Glomerular visceral epithelial cell (primary cell): ENCODE results near the gene MAPK14.

Source experiments
- DNase-seq: peaks from one replicate; pipeline ENCODE4 v3.0.0-alpha.2; 2016; ENCODE audit errors: extremely low spot score

MAPK14 gene

GRCh38 chr6:36035225-36035624 is 7.6 kb downstream of the MAPK14 start:
- no peak for DNase-seq

GRCh38 chr6:36038120-36038876 is 10.7 kb downstream of the MAPK14 start:
- no peak for DNase-seq

- DNase-seq, result no peak
These were observed 11.5 kb downstream of the MAPK14 start for GRCh38 chr6:36039112-36039511.

- DNase-seq, result no peak
These were observed 13.3 kb downstream of the MAPK14 start for GRCh38 chr6:36040958-36041357.

GRCh38 chr6:36042618-36043260 is 15.1 kb downstream of the MAPK14 start:
- no peak for DNase-seq

- DNase-seq, result no peak
These were observed 22.0 kb downstream of the MAPK14 start for GRCh38 chr6:36049582-36049981.

GRCh38 chr6:36050305-36050704 is 22.7 kb downstream of the MAPK14 start:
- no peak for DNase-seq

GRCh38 chr6:36050947-36051710 is 23.5 kb downstream of the MAPK14 start:
- no peak for DNase-seq

- no peak for DNase-seq
These were observed 24.5 kb downstream of the MAPK14 start for GRCh38 chr6:36052097-36052496.

GRCh38 chr6:36053878-36054277 is 26.3 kb downstream of the MAPK14 start:
- DNase-seq, result no peak

GRCh38 chr6:36054415-36054814 is 26.8 kb downstream of the MAPK14 start:
- DNase-seq, result no peak

GRCh38 chr6:36054956-36055355 is 27.3 kb downstream of the MAPK14 start:
- DNase-seq, result no peak

- no peak for DNase-seq
These were observed 28.6 kb downstream of the MAPK14 start for GRCh38 chr6:36056178-36056577.

GRCh38 chr6:36061236-36061635 is 33.6 kb downstream of the MAPK14 start:
- no peak for DNase-seq

GRCh38 chr6:36062247-36062646 is 34.6 kb downstream of the MAPK14 start:
- no peak for DNase-seq

GRCh38 chr6:36063318-36064060 is 35.9 kb downstream of the MAPK14 start:
- DNase-seq, result no peak

- no peak for DNase-seq
These were observed 37.3 kb downstream of the MAPK14 start for GRCh38 chr6:36064770-36065396.

GRCh38 chr6:36065916-36066315 is 38.3 kb downstream of the MAPK14 start:
- DNase-seq, result no peak

GRCh38 chr6:36066817-36067216 is 39.2 kb downstream of the MAPK14 start:
- DNase-seq, result no peak

GRCh38 chr6:36067374-36068011 is 39.9 kb downstream of the MAPK14 start:
- DNase-seq, result no peak

GRCh38 chr6:36068012-36068392 is 40.4 kb downstream of the MAPK14 start:
- no peak for DNase-seq
